Muscle layer of colon (tissue), 2 donors: ENCODE measurements around the gene DRC1.

Experiments used
- H3K27ac ChIP-seq: one replicate; pipeline ENCODE4 v1.7.0; 2013; ENCODE audit warnings: low read depth, mild to moderate bottlenecking, low read length, moderate library complexity
- H3K27me3 ChIP-seq, 2 donors: one replicate each; pipeline ENCODE4 v1.7.0; 2013; ENCODE audit warnings: low read length in 2 of 2, mild to moderate bottlenecking in 2 of 2; ENCODE audit not compliant: insufficient read depth in 2 of 2, control insufficient read depth in 1 of 2
- H3K36me3 ChIP-seq: one replicate; pipeline ENCODE4 v1.7.0; 2013; ENCODE audit warnings: mild to moderate bottlenecking, low read length; ENCODE audit not compliant: insufficient read depth
- H3K4me1 ChIP-seq: one replicate; pipeline ENCODE4 v1.7.0; 2013; ENCODE audit warnings: mild to moderate bottlenecking, low read length; ENCODE audit not compliant: insufficient read depth
- H3K4me3 ChIP-seq, 2 donors: one replicate each; pipeline ENCODE4 v1.7.0; 2013; ENCODE audit warnings: low read length in 2 of 2, low read depth in 1 of 2, mild to moderate bottlenecking in 1 of 2, moderate library complexity in 1 of 2
- H3K9ac ChIP-seq: one replicate; pipeline ENCODE4 v1.7.0; 2013; ENCODE audit warnings: low read length
- H3K9me3 ChIP-seq: one replicate; pipeline ENCODE4 v1.7.0; 2013; ENCODE audit warnings: mild to moderate bottlenecking, low read length
- donor health status: abdominal sarcoma.
- donor health status: Adenocarcinoma of cecum.

Gene DRC1

GRCh38 chr2:26483027-26483326, 81.3 kb downstream of the DRC1 start:
- H3K27me3 ChIP-seq, result no peaks in the 10 kb centered on the region
- H3K9me3 ChIP-seq, result no peaks in the 10 kb centered on the region
- no peak overlapping the region for H3K4me3 ChIP-seq
- no peak overlapping the region for H3K9ac ChIP-seq
- H3K36me3 ChIP-seq, result no peaks in the 10 kb centered on the region
- H3K27ac ChIP-seq, result no peak overlapping the region
- H3K4me1 ChIP-seq, result no peaks in the 10 kb centered on the region

GRCh38 chr2:26483516-26483915, 81.8 kb downstream of the DRC1 start:
- no peak overlapping the region for H3K27ac ChIP-seq
- H3K4me3 ChIP-seq, result no peak overlapping the region
- H3K4me1 ChIP-seq, result no peaks in the 10 kb centered on the region
- no peak overlapping the region for H3K9ac ChIP-seq
- H3K9me3 ChIP-seq, result no peaks in the 10 kb centered on the region
- no peaks in the 10 kb centered on the region for H3K27me3 ChIP-seq
- H3K36me3 ChIP-seq, result no peaks in the 10 kb centered on the region

- no peak overlapping the region for H3K4me3 ChIP-seq
- H3K9ac ChIP-seq, result no peak overlapping the region
- no peaks in the 10 kb centered on the region for H3K4me1 ChIP-seq
- H3K36me3 ChIP-seq, result no peaks in the 10 kb centered on the region
- no peaks in the 10 kb centered on the region for H3K9me3 ChIP-seq
- no peak overlapping the region for H3K27ac ChIP-seq
- H3K27me3 ChIP-seq, result no peaks in the 10 kb centered on the region
These were observed 82.3 kb downstream of the DRC1 start for GRCh38 chr2:26483957-26484565.

GRCh38 chr2:26484579-26484978, 82.9 kb downstream of the DRC1 start:
- Histone ChIP-seq H3K27ac (no peak overlapping the region), H3K4me1 (no peaks in the 10 kb centered on the region)

GRCh38 chr2:26485099-26485498, 83.4 kb downstream of the DRC1 start:
- Histone ChIP-seq H3K9ac (no peak overlapping the region), H3K36me3 (no peaks in the 10 kb centered on the region), H3K4me1 (no peaks in the 10 kb centered on the region), H3K9me3 (no peaks in the 10 kb centered on the region), H3K4me3 (no peak overlapping the region), H3K27ac (no peak overlapping the region), H3K27me3 (no peaks in the 10 kb centered on the region)

More at GRCh38 chr2:26484579-26484978, 82.9 kb downstream of the DRC1 start:
- H3K36me3 ChIP-seq, result no peaks in the 10 kb centered on the region
- H3K4me3 ChIP-seq, result no peak overlapping the region
- H3K9ac ChIP-seq, result no peak overlapping the region
- no peaks in the 10 kb centered on the region for H3K9me3 ChIP-seq
- H3K27me3 ChIP-seq, result no peaks in the 10 kb centered on the region

- Histone ChIP-seq H3K9ac (no peak overlapping the region), H3K36me3 (no peaks in the 10 kb centered on the region), H3K27me3 (no peaks in the 10 kb centered on the region), H3K27ac (no peak overlapping the region), H3K9me3 (no peaks in the 10 kb centered on the region), H3K4me1 (no peaks in the 10 kb centered on the region), H3K4me3 (no peak overlapping the region)
These were observed 84.2 kb downstream of the DRC1 start for GRCh38 chr2:26485725-26486418.

- H3K9ac ChIP-seq, result no peak overlapping the region
- no peaks in the 10 kb centered on the region for H3K4me1 ChIP-seq
- H3K27ac ChIP-seq, result no peak overlapping the region
- H3K9me3 ChIP-seq, result no peaks in the 10 kb centered on the region
- H3K4me3 ChIP-seq, result no peak overlapping the region
- no peaks in the 10 kb centered on the region for H3K27me3 ChIP-seq
- H3K36me3 ChIP-seq, result no peaks in the 10 kb centered on the region
These were observed 85.1 kb downstream of the DRC1 start for GRCh38 chr2:26486789-26487188.

GRCh38 chr2:26487192-26487591, 85.5 kb downstream of the DRC1 start:
- no peak overlapping the region for H3K9ac ChIP-seq
- H3K9me3 ChIP-seq, result no peaks in the 10 kb centered on the region
- H3K27ac ChIP-seq, result no peak overlapping the region
- no peaks in the 10 kb centered on the region for H3K4me1 ChIP-seq
- H3K4me3 ChIP-seq, result no peak overlapping the region
- H3K36me3 ChIP-seq, result no peaks in the 10 kb centered on the region
- no peaks in the 10 kb centered on the region for H3K27me3 ChIP-seq

- Histone ChIP-seq H3K4me1 (no peaks in the 10 kb centered on the region), H3K4me3 (no peak overlapping the region), H3K27ac (no peak overlapping the region), H3K27me3 (no peaks in the 10 kb centered on the region), H3K36me3 (no peaks in the 10 kb centered on the region), H3K9ac (no peak overlapping the region), H3K9me3 (no peaks in the 10 kb centered on the region)
These were observed 86.9 kb downstream of the DRC1 start for GRCh38 chr2:26488463-26489212.

GRCh38 chr2:26489213-26489850, 87.6 kb downstream of the DRC1 start:
- no peaks in the 10 kb centered on the region for H3K36me3 ChIP-seq
- no peaks in the 10 kb centered on the region for H3K4me1 ChIP-seq
- H3K27ac ChIP-seq, result no peak overlapping the region
- no peaks in the 10 kb centered on the region for H3K27me3 ChIP-seq
- no peak overlapping the region for H3K9ac ChIP-seq
- no peak overlapping the region for H3K4me3 ChIP-seq
- no peaks in the 10 kb centered on the region for H3K9me3 ChIP-seq

- Histone ChIP-seq H3K27me3 (no peaks in the 10 kb centered on the region), H3K4me1 (no peaks in the 10 kb centered on the region), H3K27ac (no peak overlapping the region), H3K9ac (no peak overlapping the region), H3K4me3 (no peak overlapping the region), H3K9me3 (no peaks in the 10 kb centered on the region), H3K36me3 (no peaks in the 10 kb centered on the region)
These were observed 89.9 kb downstream of the DRC1 start for GRCh38 chr2:26491563-26492167.
